Measurements from ENCODE around the gene OGFOD2. TPM values are rescaled to one million over a fixed set of nuclear protein-coding genes. Genes with fewer than 3 reads are reported as not detected.
A peak's percentile ranks its signal among the peaks of the same experiment; 100 is the strongest.

OGFOD2 gene
- total RNA-seq (2016; rRNA removed; fragmentation: Illumina TruSeq; extraction: Trizol) (10.6 and 14.6 TPM in 2 replicates), polyA plus RNA-seq (2011; rRNA removed) (13.2 and 15.5 TPM in 2 replicates), polyA minus RNA-seq (2011; rRNA and poly(A)+ RNA removed; ENCODE audit: low replicate concordance) (20.5 and 24.4 TPM in 2 replicates), Bru-seq, nascent RNA (percentile 54 among the genes with signal in this experiment), BruChase-seq, experiment 1, labeled RNA remaining after a 6-hour chase (percentile 62 among the genes with signal in this experiment), BruChase-seq, experiment 2, labeled RNA remaining after a 2-hour chase (percentile 67 among the genes with signal in this experiment)
- total RNA-seq (2016; cell fraction: cytosol; rRNA removed; fragmentation: Illumina TruSeq; extraction: Trizol; ENCODE audit: low read depth), result 4.5 and 4.8 TPM in 2 replicates
- total RNA-seq (2016; cell fraction: insoluble cytoplasmic fraction; rRNA removed; fragmentation: Illumina TruSeq; extraction: Trizol), result 12.7 and 14.8 TPM in 2 replicates
- total RNA-seq (2016; cell fraction: membrane; rRNA removed; fragmentation: Illumina TruSeq; extraction: Trizol), result 8.7 and 8.8 TPM in 2 replicates
- total RNA-seq (2016; cell fraction: nucleus; rRNA removed; fragmentation: Illumina TruSeq; extraction: Trizol), result 11.1 and 14.0 TPM in 2 replicates
- 10.6 and 23.9 TPM in 2 replicates for polyA plus RNA-seq (2011; cell fraction: cytosol; rRNA removed)
- 115 and 150 TPM in 2 replicates for polyA plus RNA-seq (2011; cell fraction: nucleus; rRNA removed)
- 6.2 and 7.8 TPM in 2 replicates for polyA plus RNA-seq (2012)
- polyA plus RNA-seq (2016; cell fraction: cytosol; fragmentation: Illumina TruSeq; extraction: Trizol; ENCODE audit: low read depth), result 7.1 and 7.6 TPM in 2 replicates
- 14.3 and 16.0 TPM in 2 replicates for polyA plus RNA-seq (2016; cell fraction: insoluble cytoplasmic fraction; fragmentation: Illumina TruSeq; extraction: Trizol; ENCODE audit: low read depth)
- polyA plus RNA-seq (2016; cell fraction: membrane; fragmentation: Illumina TruSeq; extraction: Trizol; ENCODE audit: low read depth), result 10.5 and 12.0 TPM in 2 replicates
- 40.3 and 43.3 TPM in 2 replicates for polyA plus RNA-seq (2016; cell fraction: nucleus; fragmentation: Illumina TruSeq; extraction: Trizol; ENCODE audit: insufficient read depth, low read depth)
- 6.2 and 10.0 TPM in 2 replicates for polyA minus RNA-seq (2011; cell fraction: cytosol; rRNA and poly(A)+ RNA removed)
- polyA minus RNA-seq (2011; cell fraction: nucleus; rRNA and poly(A)+ RNA removed), result 14.0 and 15.5 TPM in 2 replicates
- long read RNA-seq, experiment 1, transcript OGFOD2-201 (7 exons, 1,780 nt), result major isoform, 21 of 44 reads
- long read RNA-seq, experiment 1, partial matches to known transcripts, result 4 of 44 reads
- long read RNA-seq, experiment 1, other reads (novel, unspliced or antisense), result 14 of 44 reads
- long read RNA-seq, experiment 2, transcript OGFOD2-205 (7 exons, 1,488 nt), result minor isoform, 7 of 39 reads
- long read RNA-seq, experiment 2, transcript OGFOD2-201 (7 exons, 1,780 nt), result major isoform, 11 of 39 reads
- long read RNA-seq, experiment 2, partial matches to known transcripts, result 5 of 39 reads
- long read RNA-seq, experiment 2, other reads (novel, unspliced or antisense), result 13 of 39 reads

GRCh38 chr12:122974892-122975789, at the start of gene OGFOD2:
OGFOD2 (plus strand) TSS chr12:122975244; CDS start chr12:122975252, 8 bp downstream.
- ATAC-seq, result peak; percentile 89
- 0% methylated on average over 18 of the region's 66 CpGs for WGBS (ENCODE audit: low lambda C conversion rate)
- H3K79me2 ChIP-seq (ENCODE audit: insufficient read depth, low read length), result peaks cover 33% of the 10 kb centered on the region
- ChIA-PET POLR2A (interaction anchor here (0.5 to 3.7 kb wide), 8 partner anchors 8 to 324 kb away, joined by 3 to 49 read pairs (median 6); partner anchors contain the start of genes ABCB9, HIP1R, MPHOSPH9 and MTRFR), CTCF (ENCODE audit: low intra/inter-chr PET ratio, low total read pairs) (no interaction called here)
- peaks cover 45% of the 10 kb centered on the region for H3K4me1 ChIP-seq (ENCODE audit: insufficient read depth, low read length)
- H3K9me3 ChIP-seq (ENCODE audit: low read length), result no peaks in the 10 kb centered on the region
- H3K9ac ChIP-seq (ENCODE audit: insufficient read depth, low read depth, low read length), result peak within 1 kb of the TSS; percentile 93
- H3K4me2 ChIP-seq (ENCODE audit: low read depth, low read length), result peak within 1 kb of the TSS; percentile 89
- BruUV-seq (replicated peaks), result TSS peak; percentile 53
- no peaks in the 10 kb centered on the region for H4K20me1 ChIP-seq (ENCODE audit: insufficient read depth, low read length)
- peak within 1 kb of the TSS; percentile 92 for H3K27ac ChIP-seq (ENCODE audit: extremely low read length, insufficient read depth, low read length)
- in situ Hi-C loops (cut with HindIII; ENCODE audit: extremely low pct_ligation_motif_present, low pct_unique_long_range_greater_than_20kb), result no loop called here
- H3K36me3 ChIP-seq (replicated peaks in 1 of 2; ENCODE audit: control insufficient read depth in 1 of 2, insufficient read depth in 2 of 2, low read length in 2 of 2), result peaks cover 0 to 11% of the 10 kb centered on the region in 2 experiments; a peak in 4 of 5 replicates
- no peak for FAIRE-seq
- no peaks in the 10 kb centered on the region; a peak in 1 of 5 replicates for H3K27me3 ChIP-seq (ENCODE audit: control insufficient read depth in 1 of 2, insufficient read depth in 2 of 2, low read length in 2 of 2)
- H3K4me3 ChIP-seq (replicated peaks in 1 of 3; ENCODE audit: insufficient read depth in 1 of 3, low read depth in 2 of 3, low read length in 3 of 3), result peak within 1 kb of the TSS; percentile 83 to 95 (median 90)
- intact Hi-C loops (cut with micrococcal nuclease; ENCODE audit: unreplicated experiment), result loop anchor here (5.0 kb wide), 1 partner anchor 102 kb away; no protein-coding TSS in a partner anchor
- peak; percentile 85 for DNase-seq (ENCODE audit: low spot score)
- peak within 1 kb of the TSS; percentile 12 for H2AFZ ChIP-seq (ENCODE audit: low read length)
- TF ChIP-seq SP4 (CRISPR knock-in tag; IDR thresholded peaks at IDR 0.05), result peak; percentile 50; the same call in 1 of the 2 replicates
- 0 out of 2 replicates have a peak, but pooled peaks have one; percentile 48 for TF ChIP-seq DRAP1 (CRISPR knock-in tag; IDR thresholded peaks at IDR 0.05)
- TF ChIP-seq ZFP1 (CRISPR knock-in tag; IDR thresholded peaks at IDR 0.05), result no peak
- TF ChIP-seq RARA (CRISPR knock-in tag; IDR thresholded peaks at IDR 0.05), result 0 out of 2 replicates have a peak, but pooled peaks have one; percentile 21
- no peak for TF ChIP-seq ZNF747 (CRISPR knock-in tag; IDR thresholded peaks at IDR 0.05; ENCODE audit: borderline replicate concordance)
- peak; percentile 29; the same call in 1 of the 2 replicates for TF ChIP-seq ZNF768 (CRISPR knock-in tag; IDR thresholded peaks at IDR 0.05)
- TF ChIP-seq NFKB2 (CRISPR knock-in tag; IDR thresholded peaks at IDR 0.05; ENCODE audit: borderline replicate concordance), result peak; percentile 31; the same call in 1 of the 2 replicates
- 0 out of 2 replicates have a peak, but pooled peaks have one; percentile 44 for TF ChIP-seq PCBP1 (IDR thresholded peaks at IDR 0.05; ENCODE audit: borderline replicate concordance, low read depth, low read length)
- TF ChIP-seq ZNF205 (CRISPR knock-in tag; IDR thresholded peaks at IDR 0.05), result no peak
- TF ChIP-seq ZNF83 (CRISPR knock-in tag; IDR thresholded peaks at IDR 0.05; ENCODE audit: borderline replicate concordance), result no peak
- no peak for TF ChIP-seq ARNT (IDR thresholded peaks at IDR 0.05)
- no peak for TF ChIP-seq ZNF121 (CRISPR knock-in tag; IDR thresholded peaks at IDR 0.05)
- peak; percentile 24; the same call in 1 of the 2 replicates for TF ChIP-seq CBFB (CRISPR knock-in tag; IDR thresholded peaks at IDR 0.05)
- no peak; the same call in 1 of the 2 replicates for TF ChIP-seq MXD4 (CRISPR knock-in tag; IDR thresholded peaks at IDR 0.05)
- TF ChIP-seq BRF2 (CRISPR knock-in tag; IDR thresholded peaks at IDR 0.05), result no peak
- no peak for TF ChIP-seq NFRKB (IDR thresholded peaks at IDR 0.05)

Data from HepG2 (cell line).